ENCODE data around the gene HSPB7. TPM values are rescaled to one million over a fixed set of nuclear protein-coding genes. Genes with fewer than 3 reads are reported as not detected.
A peak's percentile ranks its signal among the peaks of the same experiment; 100 is the strongest.
"Not testable (repeated sequence)": the region's sequence is repeated elsewhere in the genome, so short reads cannot be mapped to it uniquely, and the experiment has no call there.

Gene HSPB7
- total RNA-seq, 1 donor from 2014 or later: 10.7 TPM

GRCh38 chr1:16055613-16056520, 38.0 kb upstream of the HSPB7 start:
- Histone ChIP-seq H3K27me3 (no peaks in the 10 kb centered on the region), H3K4me3 (no peak overlapping the region), H3K27ac (no peak overlapping the region), H3K36me3 (no peaks in the 10 kb centered on the region), H3K9me3 (no peaks in the 10 kb centered on the region), H3K4me1 (no peaks in the 10 kb centered on the region)
- intact Hi-C loops (cut with DNase I): loop anchor here (5.0 kb wide), 1 partner anchor 49 kb away; no protein-coding TSS in a partner anchor
- peak; percentile 94 for ATAC-seq
- peak; percentile 94 for DNase-seq
- peak; percentile 98 for TF ChIP-seq CTCF (IDR thresholded peaks at IDR 0.05)

- Histone ChIP-seq H3K4me1 (no peaks in the 10 kb centered on the region), H3K9me3 (no peaks in the 10 kb centered on the region), H3K27ac (no peak overlapping the region), H3K27me3 (no peaks in the 10 kb centered on the region), H3K36me3 (no peaks in the 10 kb centered on the region), H3K4me3 (no peak overlapping the region)
- TF ChIP-seq CTCF (IDR thresholded peaks at IDR 0.05): no peak
- intact Hi-C loops (cut with DNase I): loop anchor here (5.0 kb wide), 1 partner anchor 48 kb away; no protein-coding TSS in a partner anchor
- ATAC-seq: no peak
- DNase-seq: no peak
Observed at GRCh38 chr1:16054598-16055540, 37.0 kb upstream of the HSPB7 start.

DNA sequence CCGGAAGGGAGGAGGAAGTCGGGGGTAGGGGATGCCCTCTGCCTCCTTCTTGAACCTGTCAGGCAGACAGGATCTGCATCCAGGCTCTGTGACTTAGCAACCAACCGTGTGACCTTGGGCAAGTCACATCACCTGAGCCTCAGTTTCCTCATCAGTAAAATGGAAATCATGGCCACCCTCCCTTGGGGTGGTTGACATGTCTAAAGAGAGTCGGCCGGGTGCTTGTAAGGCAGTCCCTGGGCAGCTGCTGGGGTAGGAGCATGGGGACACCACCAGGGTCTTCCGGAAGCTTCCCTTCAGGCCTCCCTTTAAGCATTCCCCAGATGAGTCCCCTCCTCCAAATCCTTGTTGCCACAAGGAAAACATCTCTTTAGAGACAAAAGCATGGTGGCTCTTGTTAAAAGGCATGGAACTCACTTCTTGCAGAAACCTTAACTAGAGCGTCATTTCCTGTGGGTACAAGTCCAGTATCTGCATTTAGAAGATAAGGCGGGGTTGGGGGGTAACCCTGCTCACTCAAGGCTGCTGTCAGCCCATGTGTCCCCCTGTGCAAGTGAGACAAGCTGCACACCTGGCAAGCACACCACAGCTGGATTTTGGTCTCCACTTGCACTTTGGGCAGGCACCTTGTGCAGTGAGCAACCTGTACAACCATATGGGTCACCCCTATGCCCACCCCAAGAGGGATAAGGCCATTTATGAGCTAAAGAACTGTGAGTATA, 36.1 kb upstream of the HSPB7 start:
- no peak for DNase-seq
- intact Hi-C loops (cut with DNase I): no loop called here
- no peak for ATAC-seq
- Histone ChIP-seq H3K4me1 (peaks cover 1% of the 10 kb centered on the region), H3K27ac (no peak overlapping the region), H3K36me3 (no peaks in the 10 kb centered on the region), H3K4me3 (no peak overlapping the region), H3K9me3 (no peaks in the 10 kb centered on the region), H3K27me3 (no peaks in the 10 kb centered on the region)
- TF ChIP-seq CTCF (IDR thresholded peaks at IDR 0.05): no peak

- H3K4me1 ChIP-seq; H3K4me3 ChIP-seq; H3K36me3 ChIP-seq; H3K27me3 ChIP-seq; intact Hi-C loops (cut with DNase I); H3K9me3 ChIP-seq; DNase-seq; ATAC-seq; H3K27ac ChIP-seq: not testable (repeated sequence)
Observed at GRCh38 chr1:16051949-16052348, 34.1 kb upstream of the HSPB7 start.

- TF ChIP-seq CTCF (IDR thresholded peaks at IDR 0.05): no peak
- Histone ChIP-seq H3K27me3 (no peaks in the 10 kb centered on the region), H3K4me3 (no peak overlapping the region), H3K4me1 (peaks cover 6% of the 10 kb centered on the region), H3K27ac (no peak overlapping the region), H3K36me3 (no peaks in the 10 kb centered on the region), H3K9me3 (no peaks in the 10 kb centered on the region)
- DNase-seq (no peak), ATAC-seq (no peak)
- intact Hi-C loops (cut with DNase I): no loop called here
Observed at GRCh38 chr1:16051039-16051438, 33.2 kb upstream of the HSPB7 start.

Data from upper lobe of right lung (tissue), 1 donor.